ENCODE measurements around the gene SLFN14. TPM values are rescaled to one million over a fixed set of nuclear protein-coding genes. Genes with fewer than 3 reads are reported as not detected.
A peak's percentile ranks its signal among the peaks of the same experiment; 100 is the strongest.
"Not testable (repeated sequence)": the region's sequence is repeated elsewhere in the genome, so short reads cannot be mapped to it uniquely, and the experiment has no call there.

SLFN14 gene
- total and polyA plus RNA-seq, 8 donors = not detected

DNA sequence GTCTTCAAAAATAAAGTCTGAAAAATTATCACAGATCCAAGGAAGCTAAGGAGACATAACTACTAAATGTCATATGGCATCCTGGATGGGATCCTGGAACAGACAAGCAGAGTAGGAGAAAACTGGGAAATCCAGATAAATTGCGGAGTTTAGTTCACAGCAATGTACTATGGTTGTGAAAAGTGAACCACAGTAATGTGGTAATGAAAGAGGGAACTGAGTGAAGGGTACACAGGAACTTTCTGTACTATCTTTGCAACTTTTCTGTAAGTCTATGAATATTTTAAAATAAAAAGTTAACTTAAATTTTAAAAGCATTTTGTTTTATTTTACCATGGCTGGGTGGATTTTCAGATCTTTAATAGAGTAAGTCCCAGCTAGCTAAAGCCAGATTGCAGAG lies 39.5 kb downstream of the SLFN14 start:
- intact Hi-C loops (cut with DNase I) = no loop called here
- 73 to 88% methylated on average over 1 of the region's 1 CpG for WGBS, 2 donors
- H3K4me3 ChIP-seq = no peak overlapping the region

GRCh38 chr17:35519906-35520442 lies 40.6 kb downstream of the SLFN14 start:
- 31 to 32% methylated on average over 8 of the region's 8 CpGs for WGBS, 2 donors
- no peaks in the 10 kb centered on the region for H3K9me3 ChIP-seq
- no peak overlapping the region for H3K27ac ChIP-seq
- no peak for FAIRE-seq
- TF ChIP-seq, protein P1, sequence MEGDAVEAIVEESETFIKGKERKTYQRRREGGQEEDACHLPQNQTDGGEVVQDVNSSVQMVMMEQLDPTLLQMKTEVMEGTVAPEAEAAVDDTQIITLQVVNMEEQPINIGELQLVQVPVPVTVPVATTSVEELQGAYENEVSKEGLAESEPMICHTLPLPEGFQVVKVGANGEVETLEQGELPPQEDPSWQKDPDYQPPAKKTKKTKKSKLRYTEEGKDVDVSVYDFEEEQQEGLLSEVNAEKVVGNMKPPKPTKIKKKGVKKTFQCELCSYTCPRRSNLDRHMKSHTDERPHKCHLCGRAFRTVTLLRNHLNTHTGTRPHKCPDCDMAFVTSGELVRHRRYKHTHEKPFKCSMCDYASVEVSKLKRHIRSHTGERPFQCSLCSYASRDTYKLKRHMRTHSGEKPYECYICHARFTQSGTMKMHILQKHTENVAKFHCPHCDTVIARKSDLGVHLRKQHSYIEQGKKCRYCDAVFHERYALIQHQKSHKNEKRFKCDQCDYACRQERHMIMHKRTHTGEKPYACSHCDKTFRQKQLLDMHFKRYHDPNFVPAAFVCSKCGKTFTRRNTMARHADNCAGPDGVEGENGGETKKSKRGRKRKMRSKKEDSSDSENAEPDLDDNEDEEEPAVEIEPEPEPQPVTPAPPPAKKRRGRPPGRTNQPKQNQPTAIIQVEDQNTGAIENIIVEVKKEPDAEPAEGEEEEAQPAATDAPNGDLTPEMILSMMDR (IDR thresholded peaks at IDR 0.05) = no peak
- H3K4me1 ChIP-seq = no peaks in the 10 kb centered on the region
- no peak overlapping the region for H3K4me3 ChIP-seq
- no peaks in the 10 kb centered on the region for H3K36me3 ChIP-seq
- intact Hi-C loops (cut with DNase I) = no loop called here
- DNase-seq = no peak
- no peak for ATAC-seq
- peaks cover 0 to 28% (median 4%) of the 10 kb centered on the region in 4 donors for H3K27me3 ChIP-seq

More for the DNA sequence above, 39.5 kb downstream of the SLFN14 start:
- no peaks in the 10 kb centered on the region for H3K9me3 ChIP-seq
- no peak overlapping the region for H3K27ac ChIP-seq
- no peaks in the 10 kb centered on the region for H3K4me1 ChIP-seq
- no peak for DNase-seq
- peaks cover 0 to 16% (median 2%) of the 10 kb centered on the region in 4 donors for H3K27me3 ChIP-seq
- no peak for ATAC-seq
- FAIRE-seq = no peak
- no peaks in the 10 kb centered on the region for H3K36me3 ChIP-seq
- TF ChIP-seq, protein P1 (IDR thresholded peaks at IDR 0.05) = no peak

DNA sequence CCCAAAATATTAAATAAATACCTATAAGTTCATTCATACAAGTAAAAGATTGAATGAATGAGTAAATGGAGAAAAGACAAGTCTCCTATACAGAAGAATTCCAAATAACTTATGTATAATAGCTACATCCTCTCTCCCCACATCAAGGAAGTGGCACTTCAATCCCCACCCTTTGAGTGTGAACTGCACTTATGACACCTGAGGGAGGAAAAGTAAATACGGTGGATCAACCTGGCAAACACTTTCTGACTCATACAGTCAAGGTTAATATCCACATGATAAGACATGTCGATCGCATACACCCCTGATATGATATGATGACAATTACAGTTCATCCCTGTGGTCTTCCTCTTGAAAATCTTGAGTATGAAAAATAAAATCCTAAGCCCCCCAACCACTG lies 41.2 kb downstream of the SLFN14 start:
- ATAC-seq (peak in 1 of 4 donors; percentile 46), FAIRE-seq (no peak), DNase-seq (no peak)
- H3K27ac ChIP-seq = no peak overlapping the region
- no peaks in the 10 kb centered on the region for H3K9me3 ChIP-seq
- 17 to 18% methylated on average over 3 of the region's 3 CpGs for WGBS, 2 donors
- no peak overlapping the region for H3K4me3 ChIP-seq
- H3K4me1 ChIP-seq = no peaks in the 10 kb centered on the region
- H3K27me3 ChIP-seq = peaks cover 0 to 29% (median 5%) of the 10 kb centered on the region in 4 donors
- TF ChIP-seq, protein P1 (IDR thresholded peaks at IDR 0.05) = no peak
- intact Hi-C loops (cut with DNase I) = no loop called here
- no peaks in the 10 kb centered on the region for H3K36me3 ChIP-seq

DNA sequence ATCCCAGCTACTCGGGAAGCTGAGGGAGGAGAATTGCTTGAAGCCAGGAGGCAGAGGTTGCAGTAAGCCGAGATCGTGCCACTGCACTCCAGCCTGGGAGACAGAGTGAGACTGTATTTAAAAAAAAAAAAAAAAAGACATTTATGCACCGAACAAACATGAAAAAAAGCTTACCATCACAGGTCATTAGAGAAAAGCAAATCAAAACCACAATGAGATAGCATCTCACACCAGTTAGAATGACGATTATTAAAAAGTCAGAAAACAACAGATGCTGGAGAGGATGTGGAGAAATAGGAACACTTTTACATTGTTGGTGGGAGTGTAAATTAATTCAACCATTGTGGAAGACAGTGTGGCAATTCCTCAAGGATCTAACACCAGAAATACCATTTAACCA lies 42.2 kb downstream of the SLFN14 start:
- H3K4me3 ChIP-seq; H3K36me3 ChIP-seq; H3K4me1 ChIP-seq; DNase-seq; intact Hi-C loops (cut with DNase I); ATAC-seq; H3K27ac ChIP-seq; FAIRE-seq; H3K9me3 ChIP-seq: not testable (repeated sequence)
- 67 to 79% methylated on average over 5 of the region's 5 CpGs for WGBS, 2 donors
- peaks cover 0 to 29% (median 7%) of the 10 kb centered on the region in 4 donors for H3K27me3 ChIP-seq

DNA sequence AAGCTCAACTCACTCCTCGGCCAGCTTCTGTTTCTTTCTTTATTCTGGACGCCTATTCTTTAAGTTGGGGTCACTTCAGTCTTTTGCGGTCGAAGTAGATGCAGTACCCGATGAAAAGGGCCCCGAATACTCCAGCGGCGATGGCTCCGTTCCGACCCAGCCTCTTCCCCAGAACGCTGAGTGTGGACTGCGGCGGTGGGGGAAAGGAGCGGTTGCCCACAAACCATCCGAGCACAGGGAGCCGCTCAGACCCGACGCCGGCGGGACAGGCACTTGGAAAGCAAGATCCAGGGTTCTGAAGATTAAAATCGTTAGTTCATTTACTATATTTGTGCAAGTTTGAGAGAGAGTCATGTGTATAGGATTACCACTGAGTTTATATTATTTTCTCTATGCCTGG lies 45.6 kb downstream of the SLFN14 start:
- 32 to 47% methylated on average over 21 of the region's 21 CpGs for WGBS, 2 donors
- no peak for ATAC-seq
- intact Hi-C loops (cut with DNase I) = no loop called here
- DNase-seq = no peak
- Histone ChIP-seq H3K27me3 (peaks cover 0 to 29% (median 7%) of the 10 kb centered on the region in 4 donors), H3K9me3 (no peaks in the 10 kb centered on the region), H3K4me3 (no peak overlapping the region), H3K27ac (no peak overlapping the region), H3K4me1 (no peaks in the 10 kb centered on the region), H3K36me3 (no peaks in the 10 kb centered on the region)
- TF ChIP-seq, protein P1 (IDR thresholded peaks at IDR 0.05) = no peak
- no peak for FAIRE-seq
